Measurements from ENCODE around the gene MAGEA10. TPM values are rescaled to one million over a fixed set of nuclear protein-coding genes. Genes with fewer than 3 reads are reported as not detected.

MAGEA10 gene
- total RNA-seq, 1 experiment from 2014 or later, result not detected

DNA sequence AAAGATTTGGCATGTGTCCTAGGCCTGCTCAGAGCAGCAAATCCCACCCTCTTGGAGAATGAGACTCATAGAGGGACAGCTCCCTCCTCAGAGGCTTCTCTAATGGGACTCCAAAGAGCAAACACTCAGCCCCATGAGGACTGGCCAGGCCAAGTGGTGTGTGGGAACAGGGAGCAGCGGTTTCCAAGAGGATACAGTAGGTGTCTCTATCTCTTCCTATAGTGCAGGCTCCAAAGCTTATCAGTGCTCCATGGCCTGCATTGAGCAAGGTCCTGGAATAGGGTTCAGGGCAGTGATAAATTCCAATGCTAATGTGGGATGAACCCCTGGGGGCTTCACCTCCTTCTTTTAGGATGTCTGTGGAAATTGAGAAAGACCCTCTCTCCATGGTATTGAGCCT, 15.7 kb upstream of the MAGEA10 start (continued):
- TF ChIP-seq, protein P1, sequence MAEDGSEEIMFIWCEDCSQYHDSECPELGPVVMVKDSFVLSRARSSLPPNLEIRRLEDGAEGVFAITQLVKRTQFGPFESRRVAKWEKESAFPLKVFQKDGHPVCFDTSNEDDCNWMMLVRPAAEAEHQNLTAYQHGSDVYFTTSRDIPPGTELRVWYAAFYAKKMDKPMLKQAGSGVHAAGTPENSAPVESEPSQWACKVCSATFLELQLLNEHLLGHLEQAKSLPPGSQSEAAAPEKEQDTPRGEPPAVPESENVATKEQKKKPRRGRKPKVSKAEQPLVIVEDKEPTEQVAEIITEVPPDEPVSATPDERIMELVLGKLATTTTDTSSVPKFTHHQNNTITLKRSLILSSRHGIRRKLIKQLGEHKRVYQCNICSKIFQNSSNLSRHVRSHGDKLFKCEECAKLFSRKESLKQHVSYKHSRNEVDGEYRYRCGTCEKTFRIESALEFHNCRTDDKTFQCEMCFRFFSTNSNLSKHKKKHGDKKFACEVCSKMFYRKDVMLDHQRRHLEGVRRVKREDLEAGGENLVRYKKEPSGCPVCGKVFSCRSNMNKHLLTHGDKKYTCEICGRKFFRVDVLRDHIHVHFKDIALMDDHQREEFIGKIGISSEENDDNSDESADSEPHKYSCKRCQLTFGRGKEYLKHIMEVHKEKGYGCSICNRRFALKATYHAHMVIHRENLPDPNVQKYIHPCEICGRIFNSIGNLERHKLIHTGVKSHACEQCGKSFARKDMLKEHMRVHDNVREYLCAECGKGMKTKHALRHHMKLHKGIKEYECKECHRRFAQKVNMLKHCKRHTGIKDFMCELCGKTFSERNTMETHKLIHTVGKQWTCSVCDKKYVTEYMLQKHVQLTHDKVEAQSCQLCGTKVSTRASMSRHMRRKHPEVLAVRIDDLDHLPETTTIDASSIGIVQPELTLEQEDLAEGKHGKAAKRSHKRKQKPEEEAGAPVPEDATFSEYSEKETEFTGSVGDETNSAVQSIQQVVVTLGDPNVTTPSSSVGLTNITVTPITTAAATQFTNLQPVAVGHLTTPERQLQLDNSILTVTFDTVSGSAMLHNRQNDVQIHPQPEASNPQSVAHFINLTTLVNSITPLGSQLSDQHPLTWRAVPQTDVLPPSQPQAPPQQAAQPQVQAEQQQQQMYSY (CRISPR knock-in tag; IDR thresholded peaks at IDR 0.05), result no peak
- TF ChIP-seq JAZF1 (CRISPR knock-in tag; IDR thresholded peaks at IDR 0.05) (no peak), ZNF219 (CRISPR knock-in tag; IDR thresholded peaks at IDR 0.05; ENCODE audit: borderline replicate concordance) (no peak), RORB (CRISPR knock-in tag; IDR thresholded peaks at IDR 0.05) (no peak), NR3C1 (CRISPR knock-in tag; conservative IDR thresholded peaks at IDR 0.05; ENCODE audit: low read depth) (no peak), ZNF317 (CRISPR knock-in tag; IDR thresholded peaks at IDR 0.05; ENCODE audit: borderline replicate concordance, low read depth) (no peak), ARID4B (CRISPR knock-in tag; IDR thresholded peaks at IDR 0.05; ENCODE audit: borderline replicate concordance) (no peak)
- TF ChIP-seq, protein P2, sequence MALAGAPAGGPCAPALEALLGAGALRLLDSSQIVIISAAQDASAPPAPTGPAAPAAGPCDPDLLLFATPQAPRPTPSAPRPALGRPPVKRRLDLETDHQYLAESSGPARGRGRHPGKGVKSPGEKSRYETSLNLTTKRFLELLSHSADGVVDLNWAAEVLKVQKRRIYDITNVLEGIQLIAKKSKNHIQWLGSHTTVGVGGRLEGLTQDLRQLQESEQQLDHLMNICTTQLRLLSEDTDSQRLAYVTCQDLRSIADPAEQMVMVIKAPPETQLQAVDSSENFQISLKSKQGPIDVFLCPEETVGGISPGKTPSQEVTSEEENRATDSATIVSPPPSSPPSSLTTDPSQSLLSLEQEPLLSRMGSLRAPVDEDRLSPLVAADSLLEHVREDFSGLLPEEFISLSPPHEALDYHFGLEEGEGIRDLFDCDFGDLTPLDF (CRISPR knock-in tag; IDR thresholded peaks at IDR 0.05), result no peak

DNA sequence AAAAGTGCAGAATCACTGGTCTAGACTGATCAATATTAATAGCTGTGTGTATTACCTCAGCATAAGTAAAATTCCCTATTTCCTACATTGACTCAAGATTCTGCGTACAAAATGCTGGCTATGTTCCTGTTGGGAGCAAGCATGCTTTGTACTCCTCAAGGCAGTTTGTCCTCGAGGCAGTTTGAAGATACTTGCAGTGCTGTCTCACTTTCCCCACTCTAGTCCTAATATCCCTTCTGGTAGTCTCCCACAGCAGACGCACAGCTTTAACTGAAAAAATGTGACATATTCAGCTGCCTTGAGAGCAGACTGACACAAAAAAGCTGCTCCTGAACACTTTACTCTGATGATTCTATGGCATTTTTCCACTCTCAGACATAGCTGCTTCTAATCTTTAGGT, 12.9 kb upstream of the MAGEA10 start:
- Mint-ChIP-seq H3K9me3 (no peaks in the 10 kb centered on the region), H3K36me3 (no peaks in the 10 kb centered on the region), H3K27ac (no peak overlapping the region), H3K27me3 (ENCODE audit: low read depth) (no peaks in the 10 kb centered on the region), H3K4me1 (peaks cover 44% of the 10 kb centered on the region), H3K4me3 (no peak overlapping the region)
- POLR2A ChIA-PET, result no interaction called here
- ATAC-seq, result no peak
- no peak for DNase-seq (ENCODE audit: low spot score)
- CTCF ChIA-PET, result no interaction called here
- no peak for TF ChIP-seq AFF4 (CRISPR knock-in tag; IDR thresholded peaks at IDR 0.05; ENCODE audit: borderline replicate concordance)
- TF ChIP-seq ZNF121 (CRISPR knock-in tag; IDR thresholded peaks at IDR 0.05), result no peak
- TF ChIP-seq, protein P3, sequence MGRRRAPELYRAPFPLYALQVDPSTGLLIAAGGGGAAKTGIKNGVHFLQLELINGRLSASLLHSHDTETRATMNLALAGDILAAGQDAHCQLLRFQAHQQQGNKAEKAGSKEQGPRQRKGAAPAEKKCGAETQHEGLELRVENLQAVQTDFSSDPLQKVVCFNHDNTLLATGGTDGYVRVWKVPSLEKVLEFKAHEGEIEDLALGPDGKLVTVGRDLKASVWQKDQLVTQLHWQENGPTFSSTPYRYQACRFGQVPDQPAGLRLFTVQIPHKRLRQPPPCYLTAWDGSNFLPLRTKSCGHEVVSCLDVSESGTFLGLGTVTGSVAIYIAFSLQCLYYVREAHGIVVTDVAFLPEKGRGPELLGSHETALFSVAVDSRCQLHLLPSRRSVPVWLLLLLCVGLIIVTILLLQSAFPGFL (CRISPR knock-in tag; IDR thresholded peaks at IDR 0.05; ENCODE audit: borderline replicate concordance), result no peak
- no peak for TF ChIP-seq SOX15 (CRISPR knock-in tag; IDR thresholded peaks at IDR 0.05)
- no peak for TF ChIP-seq CTCF (IDR thresholded peaks at IDR 0.05)
- TF ChIP-seq TEAD1 (CRISPR knock-in tag; IDR thresholded peaks at IDR 0.05), result no peak
- no peak for TF ChIP-seq OVOL2 (CRISPR knock-in tag; IDR thresholded peaks at IDR 0.05; ENCODE audit: borderline replicate concordance)
- TF ChIP-seq GRHL2 (CRISPR knock-in tag; IDR thresholded peaks at IDR 0.05; ENCODE audit: insufficient replicate concordance, severe bottlenecking), result no peak
- TF ChIP-seq ELF4 (CRISPR knock-in tag; IDR thresholded peaks at IDR 0.05; ENCODE audit: low read depth), result no peak
- TF ChIP-seq, protein P2 (CRISPR knock-in tag; IDR thresholded peaks at IDR 0.05), result no peak
- no peak for TF ChIP-seq NFATC4 (CRISPR knock-in tag; IDR thresholded peaks at IDR 0.05)
- TF ChIP-seq FOXJ3 (CRISPR knock-in tag; IDR thresholded peaks at IDR 0.05; ENCODE audit: borderline replicate concordance), result no peak

All from WTC11 (cell line).